HG03103 (cell line): ENCODE measurements around the gene P2RX1.

ENCODE experiments used
- ATAC-seq: cut with Tn5 transposase; IDR thresholded peaks from one replicate; pipeline ENCODE4 v1.9.1; 2021; ENCODE audit warnings: low read depth; ENCODE audit not compliant: unreplicated experiment

P2RX1 gene

DNA sequence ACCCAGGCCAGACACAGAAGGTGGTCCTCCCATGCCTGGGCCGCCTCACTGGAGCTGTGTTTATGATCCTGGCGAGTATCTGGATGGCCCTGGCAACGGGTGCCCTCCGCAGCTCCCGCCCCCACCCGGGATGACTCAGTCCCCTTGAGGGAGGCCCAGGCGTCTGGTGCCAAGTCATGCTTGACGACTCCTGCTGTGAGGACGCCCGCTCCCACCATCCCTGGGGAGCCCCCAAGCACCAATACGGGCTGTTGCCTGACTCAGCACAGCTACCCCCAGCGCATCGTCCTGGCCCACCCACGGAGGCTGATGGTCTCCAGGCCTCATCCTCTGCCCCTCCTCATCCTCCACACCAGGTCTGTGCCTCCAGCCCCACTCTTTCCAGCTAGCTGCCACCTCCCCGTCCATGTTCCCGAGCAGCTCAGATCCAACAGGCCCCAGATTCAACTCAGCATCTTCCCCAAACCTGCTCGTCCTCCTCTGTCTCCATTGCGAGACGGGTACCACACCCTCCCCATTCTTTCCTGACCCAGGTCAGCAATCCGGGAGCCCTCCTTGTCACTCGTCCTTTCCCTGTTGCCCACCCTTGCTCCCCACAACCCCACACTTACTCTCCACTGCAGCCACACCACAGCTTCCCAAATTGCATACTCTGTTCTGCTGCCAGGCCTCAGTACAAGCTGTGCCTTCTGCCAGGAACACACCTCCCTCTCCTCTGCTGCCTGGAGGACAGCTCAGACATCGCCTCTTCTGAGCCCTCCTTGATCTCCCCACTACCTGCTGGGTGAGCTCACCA is 26.0 kb downstream of the P2RX1 start:
- no peak for ATAC-seq

DNA sequence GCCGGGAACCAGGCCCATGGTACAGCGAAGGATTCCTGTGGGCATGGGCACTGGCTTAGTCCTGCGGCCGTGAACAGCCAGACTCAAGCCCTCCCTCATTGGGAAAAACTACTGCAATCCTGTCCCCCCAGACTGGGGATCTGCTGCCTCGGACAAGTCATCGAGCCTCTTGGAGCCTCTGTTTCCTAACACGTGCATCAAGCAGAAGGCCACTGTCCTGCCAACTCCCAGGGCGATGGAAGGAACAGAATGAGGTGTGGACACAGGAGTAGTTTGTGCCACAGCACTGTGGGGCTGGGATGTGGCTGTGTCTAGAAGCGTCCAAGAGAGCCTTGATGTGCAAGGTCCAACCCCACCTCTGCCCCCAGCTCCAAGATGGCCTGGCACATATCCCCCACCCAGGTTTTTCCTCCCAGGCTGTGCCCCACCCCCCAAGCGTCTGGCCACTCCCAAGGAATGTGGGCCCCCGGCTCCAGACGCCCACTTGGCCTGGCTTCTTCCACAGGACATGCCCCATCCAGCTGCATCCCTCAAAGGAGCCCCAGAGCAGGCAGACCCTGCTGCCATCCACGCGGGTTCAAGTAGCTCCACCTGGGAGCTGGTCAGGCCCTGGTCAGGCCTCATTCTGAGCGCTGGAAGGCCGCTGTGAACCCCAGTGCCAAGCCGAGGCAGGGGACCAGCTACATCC is 26.8 kb downstream of the P2RX1 start:
- no peak for ATAC-seq

DNA sequence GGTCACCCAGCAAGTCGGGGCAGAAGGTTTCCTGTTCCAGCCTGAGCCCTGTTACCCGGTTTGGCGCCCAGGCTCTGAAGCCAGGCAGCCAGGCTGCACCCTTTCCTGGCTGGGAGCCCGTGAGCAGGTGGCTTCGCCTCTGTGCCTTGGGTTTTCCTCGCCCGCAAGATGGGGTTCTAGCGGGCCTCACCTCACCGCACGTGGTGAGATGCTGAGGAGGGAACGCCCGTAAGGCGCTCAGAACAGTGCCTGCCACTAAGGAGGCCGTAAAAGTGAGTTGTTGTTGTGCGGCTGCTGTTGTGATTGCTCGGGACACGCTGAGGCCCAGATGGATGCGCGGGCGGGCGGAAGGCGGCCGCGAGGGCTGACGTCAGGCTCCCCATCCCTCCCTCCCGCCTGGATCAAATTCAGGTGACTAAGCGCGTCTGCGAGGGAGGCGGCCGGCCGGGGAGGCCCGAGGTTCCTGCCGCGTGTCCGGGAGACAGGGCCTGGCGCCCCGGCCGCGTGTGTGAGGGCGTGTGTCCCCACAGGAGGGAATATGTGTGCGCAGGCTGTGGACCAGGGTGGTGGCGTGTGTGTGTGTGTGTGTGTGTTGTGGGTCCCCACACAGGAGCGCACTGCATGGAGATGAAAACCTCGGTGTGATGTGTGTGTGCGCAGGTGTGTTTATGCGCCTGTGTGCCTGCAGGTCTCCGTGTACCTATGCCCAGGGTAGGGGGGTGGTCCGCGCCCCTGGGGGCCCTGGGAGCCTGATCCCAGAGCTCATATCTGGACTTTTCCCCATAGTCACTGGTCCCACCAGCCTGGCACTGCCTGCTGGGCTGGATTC is 27.7 kb downstream of the P2RX1 start:
- no peak for ATAC-seq

DNA sequence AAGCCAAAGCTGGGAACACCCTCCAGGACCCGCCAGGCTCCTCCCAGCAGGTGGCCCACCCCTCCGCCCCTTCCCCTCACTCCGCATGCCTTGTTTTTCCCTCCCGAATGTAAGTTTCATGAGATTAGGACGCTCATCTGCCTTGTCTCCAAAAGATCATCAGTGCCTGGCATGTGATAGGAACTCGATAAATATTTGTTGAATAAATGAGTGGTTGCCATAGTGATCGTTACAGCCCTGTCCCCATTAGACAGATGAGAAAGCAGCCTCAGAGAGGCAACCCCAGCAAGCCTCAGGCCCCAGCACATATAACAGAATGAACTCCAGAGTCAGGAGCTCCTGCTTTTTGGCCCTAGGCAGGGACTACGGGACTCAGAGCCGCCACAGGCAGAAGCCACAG is 28.5 kb downstream of the P2RX1 start:
- ATAC-seq, result no peak

DNA sequence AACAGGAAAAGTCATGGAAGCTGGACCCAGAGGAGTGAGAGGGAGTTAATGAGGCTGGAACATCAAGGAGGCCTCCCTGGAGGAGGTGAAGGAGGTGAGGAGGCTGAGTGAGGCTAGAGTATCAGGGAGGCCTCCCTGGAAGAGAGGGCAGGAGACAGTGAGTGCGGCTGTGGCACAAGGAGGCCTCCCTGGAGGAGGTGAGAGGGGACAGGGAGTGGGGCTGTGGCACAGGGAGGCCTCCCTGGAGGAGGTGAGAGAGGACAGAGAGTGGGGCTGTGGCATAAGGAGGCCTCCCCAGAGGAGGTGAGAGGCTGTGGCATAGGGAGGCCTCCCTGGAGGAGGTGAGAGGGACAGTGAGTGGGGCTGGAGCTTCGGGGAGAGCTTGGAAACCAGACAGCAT is 28.9 kb downstream of the P2RX1 start:
- ATAC-seq, result no peak

DNA sequence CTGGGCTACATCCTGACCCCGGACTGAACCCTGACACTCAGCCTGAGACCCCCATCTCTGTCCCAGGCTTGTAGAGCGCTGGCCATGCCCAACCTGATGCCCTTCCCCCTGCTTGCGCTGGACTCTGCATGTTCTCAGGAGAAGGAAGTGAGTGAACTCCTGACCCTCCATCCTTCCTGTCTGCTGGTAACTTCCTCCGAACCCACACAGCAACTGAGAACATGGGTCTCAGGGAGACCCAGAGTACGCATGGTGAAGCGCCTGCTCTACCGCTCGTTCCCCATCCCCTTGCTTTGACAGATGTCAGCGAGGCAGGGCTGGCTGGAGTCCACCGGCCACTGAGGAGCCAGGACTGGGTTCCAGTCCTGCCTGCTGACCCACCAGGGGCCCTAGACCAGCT is 29.5 kb downstream of the P2RX1 start:
- no peak for ATAC-seq

DNA sequence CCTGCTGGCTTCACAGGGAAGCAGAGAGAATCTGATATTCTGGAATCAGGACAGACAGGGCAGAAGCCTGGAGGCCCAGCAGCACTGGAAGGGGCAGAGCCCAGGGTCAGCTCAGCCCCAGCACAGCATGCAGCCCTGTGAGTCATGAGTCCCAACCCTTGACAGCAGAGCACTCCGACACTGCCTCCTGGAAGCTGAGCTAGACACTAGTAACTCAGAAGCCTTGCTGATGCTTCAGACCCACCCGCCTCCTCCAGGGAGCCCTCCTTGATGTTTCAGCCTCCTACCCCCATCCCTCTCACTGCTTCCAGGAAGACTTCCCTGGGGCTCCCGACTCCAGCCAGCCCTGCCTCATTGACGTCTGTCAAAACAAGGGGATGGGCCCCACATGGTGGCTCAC is 30.3 kb downstream of the P2RX1 start:
- no peak for ATAC-seq

DNA sequence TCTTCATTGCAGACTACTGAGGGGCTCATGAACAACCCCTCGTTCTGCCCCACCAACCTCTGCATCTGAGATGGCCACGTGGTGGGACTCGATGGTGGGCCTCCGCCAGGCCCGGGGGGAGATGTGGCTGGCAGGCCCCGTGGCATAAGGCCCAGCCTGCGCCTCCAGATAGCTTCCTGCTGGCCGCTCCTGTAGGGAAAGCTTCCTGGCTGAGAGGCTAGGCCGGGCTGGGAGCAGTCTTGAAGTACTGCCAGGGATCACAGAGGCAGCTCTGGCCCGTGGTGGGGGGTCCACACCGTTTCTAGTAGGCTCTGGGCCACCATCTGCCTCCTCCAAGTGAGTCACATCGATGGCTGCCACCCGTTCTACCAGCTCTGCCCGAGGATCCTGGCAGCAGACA is 31.0 kb downstream of the P2RX1 start:
- no peak for ATAC-seq

DNA sequence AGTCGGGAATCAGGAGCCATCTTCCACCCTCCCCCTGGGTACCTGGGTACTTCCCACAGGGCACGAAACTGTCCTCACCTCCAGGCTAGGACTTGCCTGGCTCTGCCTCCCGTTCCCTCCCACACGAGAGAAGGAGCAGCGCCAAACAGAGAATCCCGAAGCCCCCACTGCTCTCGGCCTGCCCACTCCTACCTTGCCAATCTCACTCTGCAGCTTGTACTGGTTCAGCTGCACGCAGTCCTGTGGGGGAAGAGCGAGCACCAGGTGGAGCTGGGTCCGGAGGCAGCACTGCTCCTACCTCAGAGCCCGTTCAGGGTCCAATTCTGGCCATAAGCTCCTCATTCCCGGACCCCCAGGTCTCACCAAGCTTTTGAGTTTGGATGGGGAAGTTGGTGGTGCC is 32.1 kb downstream of the P2RX1 start:
- no peak for ATAC-seq

DNA sequence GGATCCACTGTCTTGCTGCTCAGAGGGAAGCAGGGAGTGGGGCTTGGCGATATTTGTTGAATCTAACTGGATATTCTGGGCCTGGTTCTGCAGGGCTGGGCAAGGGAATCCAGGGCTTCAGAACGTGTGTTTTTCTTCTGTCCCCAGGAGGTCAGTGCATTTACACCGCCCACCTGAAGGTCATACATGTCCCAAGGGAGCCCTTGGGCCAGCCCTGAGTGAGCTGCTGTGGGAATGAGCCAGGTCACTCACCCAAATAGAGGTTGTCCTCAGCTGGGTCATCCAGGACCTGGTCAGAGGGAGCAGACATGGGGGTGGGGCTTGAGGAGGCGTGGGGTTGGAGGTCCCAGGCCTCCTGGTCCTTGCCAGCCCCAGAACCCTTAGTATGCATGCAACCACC is 34.0 kb downstream of the P2RX1 start:
- ATAC-seq, result no peak

DNA sequence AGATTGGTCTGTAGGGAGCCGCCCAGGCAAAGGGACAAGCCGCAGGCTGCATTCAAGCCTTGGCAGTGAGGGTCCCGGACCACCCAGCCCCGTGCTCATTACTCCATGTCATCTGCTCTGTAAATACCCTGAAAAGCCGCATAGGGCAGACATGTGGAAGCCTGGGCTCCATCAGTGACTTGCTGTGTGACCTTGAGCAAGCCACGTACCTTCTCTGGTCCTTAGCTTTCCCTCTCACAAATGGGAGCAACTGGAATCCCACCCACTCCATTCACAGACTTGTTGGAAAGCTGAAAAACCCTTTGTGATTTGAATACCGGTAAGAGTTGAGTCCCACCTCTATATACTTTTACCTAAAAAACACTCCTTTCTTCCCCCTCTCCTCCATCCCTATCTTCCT is 35.3 kb downstream of the P2RX1 start:
- no peak for ATAC-seq

DNA sequence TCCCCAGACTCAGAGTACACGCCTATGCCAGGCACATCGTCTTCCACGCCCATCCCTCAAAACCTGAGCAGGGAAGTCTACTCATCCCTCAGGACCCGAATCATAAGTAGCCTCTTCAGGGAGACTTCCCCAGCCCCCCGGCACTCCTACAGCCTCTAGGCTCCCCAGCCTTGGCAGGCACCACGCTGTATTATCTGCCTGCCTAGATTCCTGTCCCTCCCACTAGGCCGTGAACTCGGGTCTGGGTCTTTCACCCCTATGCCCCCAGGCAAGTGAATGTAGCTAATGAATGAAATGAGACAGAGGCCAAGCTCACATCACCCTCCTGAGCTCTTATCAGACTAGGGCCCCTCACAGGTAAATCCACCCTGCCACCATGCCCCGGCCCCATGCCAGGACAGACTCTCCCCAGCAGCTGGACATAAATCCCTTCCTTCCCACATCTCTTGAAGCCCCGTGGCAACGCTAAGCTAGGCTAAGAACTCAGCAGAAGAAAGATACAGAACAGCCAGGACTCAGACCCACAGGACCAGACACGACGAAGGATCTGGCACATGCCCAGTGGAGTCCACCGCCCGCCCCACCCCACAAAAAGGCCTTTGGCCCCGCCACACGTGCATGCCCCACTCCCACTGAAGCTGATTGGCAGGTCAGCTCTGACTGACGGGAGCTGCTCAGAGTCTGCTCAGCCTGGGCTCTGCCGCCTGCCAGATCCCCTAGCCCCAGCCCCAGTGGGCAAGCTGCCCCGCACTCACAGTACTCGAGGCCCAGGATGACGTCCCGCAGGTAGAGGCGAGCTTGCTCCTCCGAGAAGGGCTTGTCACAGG is 36.5 kb downstream of the P2RX1 start:
- ATAC-seq, result no peak

DNA sequence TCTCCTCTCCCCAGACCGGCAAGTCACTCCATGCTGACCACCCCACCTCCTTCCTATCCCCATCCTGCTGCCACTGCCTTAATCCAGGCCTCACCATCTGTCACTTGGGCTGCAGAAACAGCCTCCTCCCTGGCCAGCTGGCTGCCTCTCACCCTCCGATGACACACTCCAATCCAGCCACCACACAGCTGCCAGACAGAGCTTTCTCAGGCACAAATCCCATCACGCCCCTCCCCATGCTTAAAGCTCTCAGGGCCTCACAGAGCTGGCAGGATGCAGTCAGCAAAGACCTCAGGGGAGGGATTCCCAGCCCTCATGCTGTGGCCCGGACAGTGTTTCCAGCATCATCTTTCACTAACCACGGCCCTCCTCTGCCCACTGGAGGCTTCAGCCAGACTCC is 37.1 kb downstream of the P2RX1 start:
- ATAC-seq, result no peak

DNA sequence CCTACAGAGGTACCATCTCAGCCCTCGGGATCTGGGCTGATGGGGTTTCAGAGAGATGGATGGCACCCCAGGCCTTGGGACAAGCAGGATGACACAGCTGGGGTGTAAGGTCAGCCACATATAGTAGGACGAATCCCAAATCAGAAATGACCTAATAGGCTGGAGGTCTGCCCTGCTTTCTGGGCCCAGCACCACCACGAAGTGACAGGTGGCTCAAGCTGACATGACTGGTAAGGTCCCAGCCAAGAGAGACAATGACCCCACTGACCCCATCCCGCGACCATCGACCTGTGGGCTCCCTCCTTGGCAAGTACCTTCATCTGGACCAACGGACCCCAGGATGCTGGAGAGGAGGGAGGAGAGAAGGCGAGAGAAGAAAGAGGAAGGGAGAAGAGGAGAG is 39.0 kb downstream of the P2RX1 start:
- ATAC-seq, result no peak

DNA sequence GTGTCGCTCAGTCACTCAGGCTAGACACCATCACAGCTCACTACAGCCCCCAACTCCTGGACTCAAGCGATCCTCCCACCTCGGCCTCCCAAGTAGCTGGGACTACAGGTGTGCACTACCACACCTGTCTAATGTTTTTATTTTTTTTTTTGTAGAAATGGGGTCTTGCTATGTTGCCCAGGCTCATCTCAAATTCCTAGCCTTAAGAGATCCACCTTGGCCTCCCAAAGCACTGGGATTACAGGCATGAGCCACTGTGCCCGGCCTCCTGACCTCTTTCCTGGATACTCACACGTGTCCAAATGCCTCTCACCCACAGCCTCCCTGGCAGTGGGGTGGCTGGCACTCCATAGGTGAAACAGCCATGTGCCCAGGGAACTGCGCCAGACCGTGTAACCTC is 40.9 kb downstream of the P2RX1 start:
- no peak for ATAC-seq

DNA sequence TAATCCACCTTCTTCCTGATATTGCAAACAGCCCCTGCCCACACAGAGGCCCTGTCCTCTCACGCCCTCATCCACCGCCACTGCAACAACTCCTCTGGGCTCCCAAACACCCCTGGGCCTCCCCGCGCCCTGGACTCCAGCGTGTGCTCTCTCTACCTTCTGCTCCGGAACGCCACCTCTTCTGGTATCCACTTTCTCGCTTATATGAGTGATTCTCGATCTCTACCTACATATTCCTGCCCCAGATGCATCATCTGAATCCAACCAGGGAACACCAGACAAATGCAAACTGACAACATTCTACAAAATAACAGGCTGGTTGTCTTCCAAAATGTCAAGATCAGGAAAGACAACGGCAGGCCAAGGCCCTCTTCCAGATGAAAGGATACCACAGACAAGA is 42.4 kb downstream of the P2RX1 start:
- no peak for ATAC-seq

DNA sequence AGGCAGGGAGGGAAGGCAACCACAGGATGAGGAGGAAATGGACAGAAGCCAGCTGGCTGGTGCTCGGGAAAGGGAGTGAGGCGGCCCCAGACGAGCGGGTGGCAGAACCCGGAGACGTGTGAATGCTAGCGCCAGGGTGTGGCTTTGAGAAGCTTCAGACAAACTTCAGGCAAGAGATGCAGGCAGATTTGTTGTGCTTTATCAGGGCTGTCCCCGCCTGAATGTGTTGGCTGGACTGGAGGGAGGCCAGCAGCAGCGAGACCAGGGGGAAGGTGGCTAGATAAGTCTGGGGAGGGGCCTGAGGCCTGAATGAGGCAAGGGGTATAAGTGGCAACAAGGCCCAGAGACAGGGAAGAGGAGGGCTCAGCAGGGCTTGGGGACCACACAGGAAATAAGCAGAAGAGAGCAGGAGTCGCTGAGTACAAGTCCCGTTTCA is 45.4 kb downstream of the P2RX1 start:
- no peak for ATAC-seq

DNA sequence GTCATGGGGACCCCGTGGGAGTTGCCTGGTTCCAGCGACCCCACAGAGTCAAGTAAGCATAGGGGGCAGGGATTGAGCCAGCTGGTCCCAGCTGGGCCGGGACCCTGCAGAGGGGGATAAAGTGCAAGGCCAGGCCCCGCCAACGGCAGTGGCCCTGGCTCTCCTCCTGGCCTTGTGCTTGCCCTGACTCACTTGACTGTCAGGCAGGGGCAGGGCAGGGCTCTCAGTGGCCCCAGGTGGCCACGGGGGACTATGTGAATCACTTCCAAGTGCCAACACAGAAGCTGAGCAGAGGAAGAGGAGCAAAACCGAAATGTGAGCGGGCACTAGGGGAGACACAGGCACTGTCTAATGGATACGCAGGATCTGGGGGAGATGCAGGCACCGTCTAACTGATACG is 48.7 kb downstream of the P2RX1 start:
- no peak for ATAC-seq

DNA sequence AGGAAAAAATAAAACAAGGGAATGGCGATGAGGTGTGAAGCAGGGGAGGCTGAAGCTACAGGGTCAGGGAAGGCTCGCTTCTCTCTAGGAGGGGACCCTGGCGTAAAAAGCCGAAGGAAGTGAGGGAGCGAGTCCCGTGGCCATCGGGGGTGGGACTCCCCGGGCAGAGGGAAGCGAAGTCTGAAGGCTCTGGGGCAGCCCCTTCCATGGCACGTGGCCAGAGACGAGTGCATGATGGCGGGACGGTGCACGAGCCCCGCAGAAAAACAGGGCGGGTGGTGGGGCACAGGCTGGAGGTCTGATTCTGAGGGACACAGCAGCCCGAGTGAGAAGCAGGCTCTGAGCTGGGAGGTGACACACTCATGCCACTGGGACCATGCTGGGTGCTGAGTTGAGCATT is 49.2 kb downstream of the P2RX1 start:
- ATAC-seq, result no peak

DNA sequence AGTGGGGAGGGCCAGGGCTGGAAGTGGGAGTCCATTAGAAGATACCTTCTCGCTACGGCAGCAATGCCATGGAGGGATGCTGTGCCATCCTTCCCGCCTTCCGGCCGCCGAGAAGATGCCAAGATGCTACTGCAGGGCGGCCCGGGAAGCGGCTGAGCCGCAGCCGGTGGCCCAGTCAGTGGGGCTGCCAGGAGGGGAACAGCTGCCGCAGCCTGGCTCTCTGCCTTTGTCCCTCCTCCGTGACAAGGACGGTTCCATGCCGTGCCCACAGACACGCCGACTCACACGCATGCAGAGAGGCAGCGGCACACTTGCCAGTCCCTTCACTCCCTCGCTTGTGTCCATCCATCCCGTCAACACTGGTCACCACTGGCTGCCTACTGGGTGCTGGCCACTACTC is 50.0 kb downstream of the P2RX1 start:
- ATAC-seq, result no peak

DNA sequence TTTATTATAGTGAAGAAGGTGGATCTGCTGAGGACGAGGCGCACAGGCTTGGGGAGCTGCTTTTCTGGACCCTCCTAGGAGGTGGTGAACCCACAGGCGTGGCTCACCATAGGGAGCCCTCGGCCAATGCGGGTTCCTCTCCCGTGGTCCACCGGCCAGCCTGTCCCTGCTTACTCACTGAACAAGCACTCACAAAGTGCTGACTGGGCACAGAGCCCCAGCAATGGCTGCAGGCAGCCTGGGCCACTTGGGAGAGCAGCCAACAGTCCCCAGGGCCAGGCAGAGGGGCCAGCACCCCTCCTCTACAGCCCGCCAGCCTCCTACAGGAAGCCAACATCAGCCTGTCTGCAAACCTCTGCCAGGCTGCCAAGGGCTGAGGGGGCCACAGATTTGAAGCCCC is 51.1 kb downstream of the P2RX1 start:
- ATAC-seq, result no peak
